ENCODE results near the gene GNAQ.

The GNAQ gene

GRCh38 chr9:77999231-77999631 is 32.4 kb downstream of the GNAQ start:
- Histone ChIP-seq H3K9ac (ENCODE audit: low read length) (no peak overlapping the region), H3K4me3 (ENCODE audit: low read length) (no peak overlapping the region), H3K36me3 (ENCODE audit: control insufficient read depth, insufficient read depth, low read length, severe bottlenecking) (no peaks in the 10 kb centered on the region), H3K4me1 (ENCODE audit: control insufficient read depth, insufficient read depth, low read length) (peaks cover 18% of the 10 kb centered on the region), H3K27me3 (replicated peaks; ENCODE audit: control insufficient read depth, insufficient read depth, low read length) (no peaks in the 10 kb centered on the region), H3K9me3 (ENCODE audit: control insufficient read depth, low read length) (no peaks in the 10 kb centered on the region)
- peak; percentile 45 for DNase-seq (ENCODE audit: low read depth)

DNA sequence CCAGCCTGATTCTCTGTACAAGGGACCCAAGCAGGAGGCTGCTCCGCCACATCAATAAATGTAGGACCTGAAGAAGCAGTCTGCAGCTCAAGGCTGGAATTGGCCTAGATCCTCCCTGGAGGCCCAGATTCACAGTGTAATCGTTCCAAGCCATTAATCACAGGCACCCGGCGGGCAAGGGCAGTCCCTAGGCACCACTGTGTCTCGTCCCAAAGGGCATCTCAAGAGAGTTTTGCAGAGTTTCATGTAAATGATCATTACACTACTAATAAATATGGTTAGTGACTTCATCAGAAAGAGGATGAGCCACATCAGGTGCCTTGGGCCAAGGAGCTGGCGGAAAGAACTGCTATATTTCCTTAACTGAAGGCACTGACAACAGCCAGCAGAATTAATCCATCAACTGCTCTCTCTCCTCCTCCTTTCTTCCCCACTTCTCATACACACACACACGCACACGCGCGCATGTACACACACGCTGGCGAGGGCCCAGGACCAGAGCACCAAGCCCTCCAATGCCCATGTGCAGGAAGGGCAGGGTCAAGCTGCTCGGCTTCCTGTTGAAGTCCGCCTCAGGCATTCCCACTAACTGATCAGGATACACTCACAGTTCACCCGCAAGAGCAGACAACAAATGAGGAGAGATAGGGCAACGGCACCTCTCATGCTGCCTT is 33.9 kb downstream of the GNAQ start:
- no peak for DNase-seq (ENCODE audit: low read depth)
- Histone ChIP-seq H3K4me3 (ENCODE audit: low read length) (no peak overlapping the region), H3K36me3 (ENCODE audit: control insufficient read depth, insufficient read depth, low read length, severe bottlenecking) (no peaks in the 10 kb centered on the region), H3K9me3 (ENCODE audit: control insufficient read depth, low read length) (no peaks in the 10 kb centered on the region), H3K9ac (ENCODE audit: low read length) (no peak overlapping the region), H3K4me1 (ENCODE audit: control insufficient read depth, insufficient read depth, low read length) (peaks cover 18% of the 10 kb centered on the region), H3K27me3 (replicated peaks; ENCODE audit: control insufficient read depth, insufficient read depth, low read length) (no peaks in the 10 kb centered on the region)

DNA sequence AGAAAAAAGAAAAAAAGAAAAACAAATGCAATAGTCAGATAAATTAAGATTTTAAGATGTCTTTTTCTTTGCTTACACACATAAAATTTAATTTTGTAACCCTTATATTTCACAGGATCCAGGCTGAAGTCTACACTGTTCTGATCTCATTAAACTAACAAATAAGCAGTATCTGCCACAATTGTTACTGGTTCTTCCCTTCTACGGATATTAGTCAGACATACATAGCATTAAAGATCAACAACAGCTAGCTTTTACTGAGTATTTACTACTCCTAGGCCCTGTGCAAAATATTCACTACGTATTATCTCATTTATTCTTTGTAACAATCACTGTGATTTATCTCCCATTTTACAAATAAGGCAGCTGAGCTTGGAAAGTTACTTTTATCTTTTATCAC is 34.9 kb downstream of the GNAQ start:
- no peaks in the 10 kb centered on the region for H3K36me3 ChIP-seq (ENCODE audit: control insufficient read depth, insufficient read depth, low read length, severe bottlenecking)
- no peaks in the 10 kb centered on the region for H3K9me3 ChIP-seq (ENCODE audit: control insufficient read depth, low read length)
- H3K4me1 ChIP-seq (ENCODE audit: control insufficient read depth, insufficient read depth, low read length): peaks cover 9% of the 10 kb centered on the region
- no peaks in the 10 kb centered on the region for H3K27me3 ChIP-seq (replicated peaks; ENCODE audit: control insufficient read depth, insufficient read depth, low read length)
- DNase-seq (ENCODE audit: low read depth): no peak
- no peak overlapping the region for H3K4me3 ChIP-seq (ENCODE audit: low read length)
- H3K9ac ChIP-seq (ENCODE audit: low read length): no peak overlapping the region

- H3K4me3 ChIP-seq (ENCODE audit: low read length): no peak overlapping the region
- H3K36me3 ChIP-seq (ENCODE audit: control insufficient read depth, insufficient read depth, low read length, severe bottlenecking): no peaks in the 10 kb centered on the region
- no peaks in the 10 kb centered on the region for H3K27me3 ChIP-seq (replicated peaks; ENCODE audit: control insufficient read depth, insufficient read depth, low read length)
- DNase-seq (ENCODE audit: low read depth): no peak
- peaks cover 3% of the 10 kb centered on the region for H3K4me1 ChIP-seq (ENCODE audit: control insufficient read depth, insufficient read depth, low read length)
- no peaks in the 10 kb centered on the region for H3K9me3 ChIP-seq (ENCODE audit: control insufficient read depth, low read length)
- no peak overlapping the region for H3K9ac ChIP-seq (ENCODE audit: low read length)
Measured at GRCh38 chr9:77991191-77991590, 40.4 kb downstream of the GNAQ start.

GRCh38 chr9:77989909-77990308 is 41.7 kb downstream of the GNAQ start:
- H3K27me3 ChIP-seq (replicated peaks; ENCODE audit: control insufficient read depth, insufficient read depth, low read length): no peaks in the 10 kb centered on the region
- no peaks in the 10 kb centered on the region for H3K36me3 ChIP-seq (ENCODE audit: control insufficient read depth, insufficient read depth, low read length, severe bottlenecking)
- DNase-seq (ENCODE audit: low read depth): no peak
- no peaks in the 10 kb centered on the region for H3K9me3 ChIP-seq (ENCODE audit: control insufficient read depth, low read length)
- peaks cover 3% of the 10 kb centered on the region for H3K4me1 ChIP-seq (ENCODE audit: control insufficient read depth, insufficient read depth, low read length)
- no peak overlapping the region for H3K9ac ChIP-seq (ENCODE audit: low read length)
- H3K4me3 ChIP-seq (ENCODE audit: low read length): no peak overlapping the region

DNA sequence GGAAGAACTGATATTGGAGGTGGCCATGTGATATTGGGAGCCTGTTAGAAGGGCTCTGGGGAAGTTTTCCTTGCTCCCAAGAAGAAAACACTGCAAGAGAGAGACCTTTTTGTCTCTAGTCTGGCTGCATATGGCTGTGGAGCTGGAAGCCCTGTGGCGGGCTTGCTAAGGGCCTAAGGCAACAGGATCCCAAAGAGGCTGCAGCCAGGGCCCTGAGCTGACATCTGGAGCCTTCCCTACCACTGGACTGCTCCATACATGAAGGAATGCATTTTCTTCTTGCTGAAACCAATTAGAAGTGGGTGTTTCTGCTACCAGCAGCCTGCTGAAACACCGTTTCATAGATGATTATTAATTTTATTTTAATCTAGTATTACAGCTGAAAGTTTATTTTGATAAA is 42.2 kb downstream of the GNAQ start:
- no peaks in the 10 kb centered on the region for H3K9me3 ChIP-seq (ENCODE audit: control insufficient read depth, low read length)
- no peak for DNase-seq (ENCODE audit: low read depth)

DNA sequence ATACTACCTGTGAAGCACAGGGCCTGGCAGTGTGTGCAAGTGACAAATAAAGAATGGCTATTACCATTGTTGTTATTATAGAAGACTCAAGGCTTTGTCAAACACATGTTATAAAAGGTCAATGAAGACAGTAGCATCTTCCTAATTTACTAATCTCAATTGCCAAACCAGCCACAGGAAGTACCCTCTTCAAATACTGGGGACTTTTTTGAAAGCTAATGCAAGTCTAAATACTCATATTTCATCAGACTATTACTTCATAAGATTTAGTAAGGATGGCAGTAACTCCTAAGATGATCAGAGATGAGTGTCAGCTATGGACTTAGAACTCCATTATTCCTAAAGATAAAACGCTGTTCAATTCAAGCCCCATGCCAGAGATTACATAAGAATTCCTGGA is 43.0 kb downstream of the GNAQ start:
- no peaks in the 10 kb centered on the region for H3K27me3 ChIP-seq (replicated peaks; ENCODE audit: control insufficient read depth, insufficient read depth, low read length)
- H3K9me3 ChIP-seq (ENCODE audit: control insufficient read depth, low read length): no peaks in the 10 kb centered on the region
- peaks cover 3% of the 10 kb centered on the region for H3K4me1 ChIP-seq (ENCODE audit: control insufficient read depth, insufficient read depth, low read length)
- H3K36me3 ChIP-seq (ENCODE audit: control insufficient read depth, insufficient read depth, low read length, severe bottlenecking): no peaks in the 10 kb centered on the region
- no peak for DNase-seq (ENCODE audit: low read depth)
- H3K9ac ChIP-seq (ENCODE audit: low read length): no peak overlapping the region
- no peak overlapping the region for H3K4me3 ChIP-seq (ENCODE audit: low read length)

More for the DNA sequence above, 42.2 kb downstream of the GNAQ start:
- Histone ChIP-seq H3K9ac (ENCODE audit: low read length) (no peak overlapping the region), H3K36me3 (ENCODE audit: control insufficient read depth, insufficient read depth, low read length, severe bottlenecking) (no peaks in the 10 kb centered on the region), H3K4me3 (ENCODE audit: low read length) (no peak overlapping the region), H3K27me3 (replicated peaks; ENCODE audit: control insufficient read depth, insufficient read depth, low read length) (no peaks in the 10 kb centered on the region), H3K4me1 (ENCODE audit: control insufficient read depth, insufficient read depth, low read length) (peaks cover 3% of the 10 kb centered on the region)

- no peaks in the 10 kb centered on the region for H3K36me3 ChIP-seq (ENCODE audit: control insufficient read depth, insufficient read depth, low read length, severe bottlenecking)
- peaks cover 3% of the 10 kb centered on the region for H3K4me1 ChIP-seq (ENCODE audit: control insufficient read depth, insufficient read depth, low read length)
Measured at GRCh38 chr9:77987880-77988525, 43.6 kb downstream of the GNAQ start.

DNA sequence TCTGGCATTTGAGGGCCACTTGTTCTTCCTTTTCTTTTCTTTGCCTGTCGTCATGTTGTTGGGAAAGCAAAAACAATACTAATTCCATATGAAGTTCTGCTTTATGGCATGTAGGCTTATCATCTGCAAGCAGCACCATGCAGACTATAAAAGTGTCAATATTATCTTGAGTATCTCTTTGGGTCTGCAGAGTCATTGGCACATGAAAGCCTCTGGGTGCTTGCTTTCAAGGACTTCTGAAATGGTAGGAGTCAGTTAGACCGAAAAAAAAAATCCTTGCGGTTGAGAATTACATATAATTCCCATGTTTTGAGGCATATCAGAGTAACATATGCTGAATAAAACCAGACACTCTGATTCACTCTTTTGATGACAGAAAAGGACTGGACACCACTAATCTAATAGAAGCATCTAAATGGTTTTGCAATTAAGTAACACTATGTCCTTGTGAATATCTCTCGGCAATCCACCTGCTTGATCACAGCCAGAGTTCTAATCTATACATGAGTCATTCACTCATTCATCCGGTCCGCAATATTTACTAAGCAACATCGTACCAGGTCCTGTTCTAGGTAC is 44.4 kb downstream of the GNAQ start:
- no peak overlapping the region for H3K4me3 ChIP-seq (ENCODE audit: low read length)
- no peaks in the 10 kb centered on the region for H3K9me3 ChIP-seq (ENCODE audit: control insufficient read depth, low read length)
- peaks cover 3% of the 10 kb centered on the region for H3K4me1 ChIP-seq (ENCODE audit: control insufficient read depth, insufficient read depth, low read length)
- H3K36me3 ChIP-seq (ENCODE audit: control insufficient read depth, insufficient read depth, low read length, severe bottlenecking): no peaks in the 10 kb centered on the region
- no peak for DNase-seq (ENCODE audit: low read depth)
- no peaks in the 10 kb centered on the region for H3K27me3 ChIP-seq (replicated peaks; ENCODE audit: control insufficient read depth, insufficient read depth, low read length)
- no peak overlapping the region for H3K9ac ChIP-seq (ENCODE audit: low read length)

More at GRCh38 chr9:77987880-77988525, 43.6 kb downstream of the GNAQ start:
- Histone ChIP-seq H3K27me3 (replicated peaks; ENCODE audit: control insufficient read depth, insufficient read depth, low read length) (no peaks in the 10 kb centered on the region), H3K4me3 (ENCODE audit: low read length) (no peak overlapping the region), H3K9ac (ENCODE audit: low read length) (no peak overlapping the region), H3K9me3 (ENCODE audit: control insufficient read depth, low read length) (no peaks in the 10 kb centered on the region)
- no peak for DNase-seq (ENCODE audit: low read depth)

DNA sequence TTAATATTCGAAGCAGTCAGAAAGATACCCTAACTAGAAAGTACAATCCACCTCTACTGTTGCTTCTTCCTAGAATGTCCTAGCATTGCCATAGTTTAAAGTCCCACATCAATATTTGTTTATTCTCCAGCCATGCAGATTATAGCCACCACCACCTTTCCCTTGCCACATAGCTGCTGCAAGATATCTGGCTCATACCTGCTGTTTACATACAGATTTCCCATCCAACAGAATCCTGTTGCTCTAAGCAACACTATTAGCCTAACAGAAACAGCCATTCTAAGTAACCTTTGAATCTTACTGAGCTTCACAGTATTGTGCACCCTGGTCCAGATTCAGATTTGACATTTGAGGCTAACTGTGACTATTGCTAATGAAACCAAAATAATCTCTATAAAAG is 45.6 kb downstream of the GNAQ start:
- Histone ChIP-seq H3K9ac (ENCODE audit: low read length) (no peak overlapping the region), H3K27me3 (replicated peaks; ENCODE audit: control insufficient read depth, insufficient read depth, low read length) (no peaks in the 10 kb centered on the region), H3K4me1 (ENCODE audit: control insufficient read depth, insufficient read depth, low read length) (peaks cover 8% of the 10 kb centered on the region), H3K36me3 (ENCODE audit: control insufficient read depth, insufficient read depth, low read length, severe bottlenecking) (no peaks in the 10 kb centered on the region), H3K9me3 (ENCODE audit: control insufficient read depth, low read length) (no peaks in the 10 kb centered on the region), H3K4me3 (ENCODE audit: low read length) (no peak overlapping the region)
- no peak for DNase-seq (ENCODE audit: low read depth)

GRCh38 chr9:77983320-77983662 is 48.3 kb downstream of the GNAQ start:
- Histone ChIP-seq H3K4me1 (ENCODE audit: control insufficient read depth, insufficient read depth, low read length) (peaks cover 12% of the 10 kb centered on the region), H3K9me3 (ENCODE audit: control insufficient read depth, low read length) (no peaks in the 10 kb centered on the region), H3K36me3 (ENCODE audit: control insufficient read depth, insufficient read depth, low read length, severe bottlenecking) (no peaks in the 10 kb centered on the region), H3K4me3 (ENCODE audit: low read length) (no peak overlapping the region), H3K9ac (ENCODE audit: low read length) (no peak overlapping the region), H3K27me3 (replicated peaks; ENCODE audit: control insufficient read depth, insufficient read depth, low read length) (no peaks in the 10 kb centered on the region)
- DNase-seq (ENCODE audit: low read depth): no peak
